ENCODE results near the gene ATP1B3. TPM values are rescaled to one million over a fixed set of nuclear protein-coding genes. Genes with fewer than 3 reads are reported as not detected.

The ATP1B3 gene
- total RNA-seq (2022; extraction: Qiagen RNA extraction): 183 to 204 TPM (median 195 TPM) in 5 replicates

DNA sequence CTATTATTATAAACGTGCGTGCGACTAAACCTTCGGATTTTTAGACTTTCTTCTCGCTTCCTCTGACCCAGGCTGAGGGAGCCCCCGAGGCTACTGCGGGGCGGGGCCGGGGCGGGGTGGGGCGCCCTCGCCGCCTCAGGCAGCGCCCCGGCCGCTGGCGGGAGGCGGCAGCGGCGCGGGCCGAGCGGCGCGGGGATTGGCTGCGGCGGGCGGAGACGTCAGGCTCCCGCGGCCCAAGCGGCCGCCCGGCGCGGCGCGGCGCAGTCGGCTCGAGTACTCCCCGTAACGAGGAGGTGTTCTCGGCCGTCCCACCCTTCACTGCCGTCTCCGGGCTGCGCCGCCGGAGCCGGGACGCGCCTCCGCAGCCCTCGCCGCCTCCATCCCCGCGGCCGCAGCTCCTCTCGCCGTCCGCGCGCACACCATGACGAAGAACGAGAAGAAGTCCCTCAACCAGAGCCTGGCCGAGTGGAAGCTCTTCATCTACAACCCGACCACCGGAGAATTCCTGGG, at the start of gene ATP1B3:
TSS of gene ATP1B3 (plus strand) at position 263 of the 510 bp plus-strand sequence. CDS start at position 422, 159 bp downstream.

Other genes with a start within 250 kb of the ATP1B3 start
- 132 to 143 TPM (median 139 TPM) in 5 replicates for gene RNF7, start 138.3 kb upstream of the ATP1B3 start, total RNA-seq (2022; extraction: Qiagen RNA extraction)
- gene GRK7, start 113.2 kb upstream of the ATP1B3 start, total RNA-seq (2022; extraction: Qiagen RNA extraction): not detected in 5 replicates